ENCODE data around the gene SVIP. TPM values are rescaled to one million over a fixed set of nuclear protein-coding genes. Genes with fewer than 3 reads are reported as not detected.

The SVIP gene
- total RNA-seq, 2 donors from 2014 or later = 42.7 to 42.9 TPM

- no peak for ATAC-seq (replicated peaks)
- Mint-ChIP-seq H3K36me3 (ENCODE audit: low read depth) (no peaks in the 10 kb centered on the region), H3K27me3 (no peaks in the 10 kb centered on the region), H3K4me3 (no peak overlapping the region), H3K9me3 (no peaks in the 10 kb centered on the region), H3K4me1 (no peaks in the 10 kb centered on the region), H3K27ac (no peak overlapping the region)
Observed at GRCh38 chr11:22808571-22809197, 20.9 kb downstream of the SVIP start.

- H3K27me3 Mint-ChIP-seq = no peaks in the 10 kb centered on the region
- no peaks in the 10 kb centered on the region for H3K9me3 Mint-ChIP-seq
- no peaks in the 10 kb centered on the region for H3K4me1 Mint-ChIP-seq
- no peak overlapping the region for H3K4me3 Mint-ChIP-seq
- H3K36me3 Mint-ChIP-seq (ENCODE audit: low read depth) = no peaks in the 10 kb centered on the region
- no peak overlapping the region for H3K27ac Mint-ChIP-seq
- no peak for ATAC-seq (replicated peaks)
Observed at GRCh38 chr11:22807855-22808570, 21.6 kb downstream of the SVIP start.

GRCh38 chr11:22807391-22807790 is 22.2 kb downstream of the SVIP start:
- H3K27me3 Mint-ChIP-seq = no peaks in the 10 kb centered on the region

GRCh38 chr11:22802861-22803260 is 26.7 kb downstream of the SVIP start:
- no peak for ATAC-seq (replicated peaks)
- no peaks in the 10 kb centered on the region for H3K36me3 Mint-ChIP-seq (ENCODE audit: low read depth)
- H3K27me3 Mint-ChIP-seq = no peaks in the 10 kb centered on the region
- no peaks in the 10 kb centered on the region for H3K4me1 Mint-ChIP-seq
- no peak overlapping the region for H3K27ac Mint-ChIP-seq
- H3K9me3 Mint-ChIP-seq = no peaks in the 10 kb centered on the region
- no peak overlapping the region for H3K4me3 Mint-ChIP-seq

More at GRCh38 chr11:22807391-22807790, 22.2 kb downstream of the SVIP start:
- Mint-ChIP-seq H3K9me3 (no peaks in the 10 kb centered on the region), H3K36me3 (ENCODE audit: low read depth) (no peaks in the 10 kb centered on the region), H3K4me1 (no peaks in the 10 kb centered on the region), H3K4me3 (no peak overlapping the region), H3K27ac (no peak overlapping the region)
- ATAC-seq (replicated peaks) = no peak

GRCh38 chr11:22800482-22800881 is 29.1 kb downstream of the SVIP start:
- H3K9me3 Mint-ChIP-seq = no peaks in the 10 kb centered on the region

GRCh38 chr11:22798901-22799300 is 30.7 kb downstream of the SVIP start:
- H3K27me3 Mint-ChIP-seq = no peaks in the 10 kb centered on the region
- no peak for ATAC-seq (replicated peaks)
- no peaks in the 10 kb centered on the region for H3K9me3 Mint-ChIP-seq
- no peaks in the 10 kb centered on the region for H3K4me1 Mint-ChIP-seq
- H3K36me3 Mint-ChIP-seq (ENCODE audit: low read depth) = no peaks in the 10 kb centered on the region
- no peak overlapping the region for H3K27ac Mint-ChIP-seq
- H3K4me3 Mint-ChIP-seq = no peak overlapping the region

More at GRCh38 chr11:22800482-22800881, 29.1 kb downstream of the SVIP start:
- no peaks in the 10 kb centered on the region for H3K27me3 Mint-ChIP-seq
- H3K4me3 Mint-ChIP-seq = no peak overlapping the region
- H3K4me1 Mint-ChIP-seq = no peaks in the 10 kb centered on the region
- no peaks in the 10 kb centered on the region for H3K36me3 Mint-ChIP-seq (ENCODE audit: low read depth)
- no peak overlapping the region for H3K27ac Mint-ChIP-seq
- no peak for ATAC-seq (replicated peaks)

- no peaks in the 10 kb centered on the region for H3K9me3 Mint-ChIP-seq
- H3K4me3 Mint-ChIP-seq = no peak overlapping the region
- no peaks in the 10 kb centered on the region for H3K27me3 Mint-ChIP-seq
- no peak overlapping the region for H3K27ac Mint-ChIP-seq
- no peak for ATAC-seq (replicated peaks)
- no peaks in the 10 kb centered on the region for H3K36me3 Mint-ChIP-seq (ENCODE audit: low read depth)
- no peaks in the 10 kb centered on the region for H3K4me1 Mint-ChIP-seq
Observed at GRCh38 chr11:22797047-22797446, 32.6 kb downstream of the SVIP start.

GRCh38 chr11:22795914-22796313 is 33.7 kb downstream of the SVIP start:
- Mint-ChIP-seq H3K27ac (no peak overlapping the region), H3K4me1 (no peaks in the 10 kb centered on the region), H3K36me3 (ENCODE audit: low read depth) (no peaks in the 10 kb centered on the region), H3K27me3 (no peaks in the 10 kb centered on the region), H3K9me3 (no peaks in the 10 kb centered on the region), H3K4me3 (no peak overlapping the region)
- no peak for ATAC-seq (replicated peaks)

GRCh38 chr11:22792497-22792896 is 37.1 kb downstream of the SVIP start:
- H3K27me3 Mint-ChIP-seq = no peaks in the 10 kb centered on the region
- no peaks in the 10 kb centered on the region for H3K9me3 Mint-ChIP-seq
- H3K4me1 Mint-ChIP-seq = no peaks in the 10 kb centered on the region
- no peak overlapping the region for H3K27ac Mint-ChIP-seq
- no peak overlapping the region for H3K4me3 Mint-ChIP-seq
- ATAC-seq (replicated peaks) = peak; percentile 43
- no peaks in the 10 kb centered on the region for H3K36me3 Mint-ChIP-seq (ENCODE audit: low read depth)

GRCh38 chr11:22787551-22788162 is 41.9 kb downstream of the SVIP start:
- H3K27ac Mint-ChIP-seq = no peak overlapping the region
- ATAC-seq (replicated peaks) = peak; percentile 45
- no peak overlapping the region for H3K4me3 Mint-ChIP-seq
- H3K36me3 Mint-ChIP-seq (ENCODE audit: low read depth) = no peaks in the 10 kb centered on the region
- H3K9me3 Mint-ChIP-seq = no peaks in the 10 kb centered on the region
- H3K27me3 Mint-ChIP-seq = peaks cover 7% of the 10 kb centered on the region
- H3K4me1 Mint-ChIP-seq = no peaks in the 10 kb centered on the region

- peaks cover 7% of the 10 kb centered on the region for H3K27me3 Mint-ChIP-seq
- no peaks in the 10 kb centered on the region for H3K9me3 Mint-ChIP-seq
- no peak overlapping the region for H3K27ac Mint-ChIP-seq
- H3K4me1 Mint-ChIP-seq = no peaks in the 10 kb centered on the region
- H3K36me3 Mint-ChIP-seq (ENCODE audit: low read depth) = no peaks in the 10 kb centered on the region
- no peak overlapping the region for H3K4me3 Mint-ChIP-seq
- no peak for ATAC-seq (replicated peaks)
Observed at GRCh38 chr11:22787055-22787454, 42.5 kb downstream of the SVIP start.

- Mint-ChIP-seq H3K4me1 (no peaks in the 10 kb centered on the region), H3K9me3 (no peaks in the 10 kb centered on the region), H3K4me3 (no peak overlapping the region), H3K27me3 (peaks cover 7% of the 10 kb centered on the region), H3K27ac (no peak overlapping the region), H3K36me3 (ENCODE audit: low read depth) (no peaks in the 10 kb centered on the region)
- ATAC-seq (replicated peaks) = no peak
Observed at GRCh38 chr11:22786475-22786874, 43.1 kb downstream of the SVIP start.

- H3K27me3 Mint-ChIP-seq = peaks cover 7% of the 10 kb centered on the region
- H3K27ac Mint-ChIP-seq = no peak overlapping the region
- no peaks in the 10 kb centered on the region for H3K4me1 Mint-ChIP-seq
- no peak for ATAC-seq (replicated peaks)
- H3K9me3 Mint-ChIP-seq = no peaks in the 10 kb centered on the region
- no peaks in the 10 kb centered on the region for H3K36me3 Mint-ChIP-seq (ENCODE audit: low read depth)
- no peak overlapping the region for H3K4me3 Mint-ChIP-seq
Observed at GRCh38 chr11:22785251-22785650, 44.4 kb downstream of the SVIP start.

- ATAC-seq (replicated peaks) = peak; percentile 38
- Mint-ChIP-seq H3K27ac (no peak overlapping the region), H3K4me1 (no peaks in the 10 kb centered on the region), H3K4me3 (no peak overlapping the region), H3K9me3 (no peaks in the 10 kb centered on the region), H3K36me3 (ENCODE audit: low read depth) (no peaks in the 10 kb centered on the region), H3K27me3 (peaks cover 15% of the 10 kb centered on the region)
Observed at GRCh38 chr11:22780952-22781593, 48.5 kb downstream of the SVIP start.

GRCh38 chr11:22779850-22780249 is 49.8 kb downstream of the SVIP start:
- H3K27ac Mint-ChIP-seq = no peak overlapping the region
- no peaks in the 10 kb centered on the region for H3K4me1 Mint-ChIP-seq
- H3K4me3 Mint-ChIP-seq = no peak overlapping the region
- no peak for ATAC-seq (replicated peaks)
- peaks cover 13% of the 10 kb centered on the region for H3K27me3 Mint-ChIP-seq
- H3K36me3 Mint-ChIP-seq (ENCODE audit: low read depth) = no peaks in the 10 kb centered on the region
- no peaks in the 10 kb centered on the region for H3K9me3 Mint-ChIP-seq

Data from activated T-helper 17 cell treated with anti-CD3 and anti-CD28 coated beads, Interleukin-2, amount 50 U/mL, for 72 hours (primary cell).